Bronchial epithelial cell (primary cell): ENCODE data around the gene CETP. TPM values are rescaled to one million over a fixed set of nuclear protein-coding genes. Genes with fewer than 3 reads are reported as not detected.

Experiments used
- DNase-seq: peaks from one replicate; pipeline ENCODE4 v3.0.0-alpha.2; 2010; ENCODE audit warnings: low read depth
- FAIRE-seq: peaks from 2 replicates; lab custom pipeline; 2011; peaks lifted over from hg19 to GRCh38; lab: Jason Lieb, UNC
- H3K27me3 ChIP-seq: 2 replicates; pipeline ENCODE4 v1.5.1; 2011; ENCODE audit warnings: low read length; ENCODE audit not compliant: control insufficient read depth, insufficient read depth
- H3K36me3 ChIP-seq: 2 replicates; pipeline ENCODE4 v1.5.1; 2011; ENCODE audit warnings: low read length; ENCODE audit not compliant: control insufficient read depth, insufficient read depth
- H3K4me3 ChIP-seq: 2 replicates; pipeline ENCODE4 v1.5.1; 2011; ENCODE audit warnings: mild to moderate bottlenecking, low read depth, low read length, control low read depth
- CTCF ChIP-seq: IDR thresholded peaks from 2 replicates; pipeline ENCODE4 v1.5.1; 2011; ENCODE audit warnings: mild to moderate bottlenecking, moderate library complexity, low read length, control low read depth, inconsistent platforms; ENCODE audit not compliant: insufficient read depth, severe bottlenecking
- total RNA-seq: library from RNA; depleted of rRNA; stranded (reverse); fragments of >200 nt; gene quantifications from 2 replicates; pipeline ENCODE4 v1.2.1, GENCODE V29; 2014

Gene CETP
- total RNA-seq, 1 donor from 2014 or later = not detected

- Histone ChIP-seq H3K27me3 (no peaks in the 10 kb centered on the region), H3K4me3 (no peak overlapping the region), H3K36me3 (peaks cover 38% of the 10 kb centered on the region)
- TF ChIP-seq CTCF = no peak
- FAIRE-seq (no peak), DNase-seq (no peak)
Observed at GRCh38 chr16:56938664-56939513, 22.9 kb upstream of the CETP start.

GRCh38 chr16:56939801-56940200 is 21.9 kb upstream of the CETP start:
- Histone ChIP-seq H3K27me3 (no peaks in the 10 kb centered on the region), H3K4me3 (no peak overlapping the region), H3K36me3 (peaks cover 38% of the 10 kb centered on the region)
- no peak for DNase-seq
- no peak for TF ChIP-seq CTCF
- FAIRE-seq = no peak

GRCh38 chr16:56941092-56941491 is 20.7 kb upstream of the CETP start:
- Histone ChIP-seq H3K4me3 (no peak overlapping the region), H3K27me3 (no peaks in the 10 kb centered on the region), H3K36me3 (peaks cover 36% of the 10 kb centered on the region)
- DNase-seq (no peak), FAIRE-seq (no peak)
- no peak for TF ChIP-seq CTCF

GRCh38 chr16:56941856-56942331 is 19.9 kb upstream of the CETP start:
- H3K27me3 ChIP-seq = no peaks in the 10 kb centered on the region
- no peak overlapping the region for H3K4me3 ChIP-seq
- DNase-seq (no peak), FAIRE-seq (no peak)
- peaks cover 33% of the 10 kb centered on the region for H3K36me3 ChIP-seq
- no peak for TF ChIP-seq CTCF

- Histone ChIP-seq H3K4me3 (no peak overlapping the region), H3K36me3 (peaks cover 26% of the 10 kb centered on the region), H3K27me3 (no peaks in the 10 kb centered on the region)
- no peak for FAIRE-seq
- no peak for TF ChIP-seq CTCF
- no peak for DNase-seq
Observed at GRCh38 chr16:56943761-56944375, 17.9 kb upstream of the CETP start.
